ENCODE results near the gene TASP1.
"Not testable (repeated sequence)": the region's sequence is repeated elsewhere in the genome, so short reads cannot be mapped to it uniquely, and the experiment has no call there.

TASP1 gene

GRCh38 chr20:13644010-13644409 is 5.3 kb upstream of the TASP1 start:
- DNase-seq: no peak

- DNase-seq: no peak
Observed at GRCh38 chr20:13639150-13639497, 392 bp upstream of the TASP1 start.

- no peak for DNase-seq
Observed at GRCh38 chr20:13638162-13638495, 603 bp downstream of the TASP1 start.

GRCh38 chr20:13632431-13632830 is 6.3 kb downstream of the TASP1 start:
- DNase-seq: no peak

DNA sequence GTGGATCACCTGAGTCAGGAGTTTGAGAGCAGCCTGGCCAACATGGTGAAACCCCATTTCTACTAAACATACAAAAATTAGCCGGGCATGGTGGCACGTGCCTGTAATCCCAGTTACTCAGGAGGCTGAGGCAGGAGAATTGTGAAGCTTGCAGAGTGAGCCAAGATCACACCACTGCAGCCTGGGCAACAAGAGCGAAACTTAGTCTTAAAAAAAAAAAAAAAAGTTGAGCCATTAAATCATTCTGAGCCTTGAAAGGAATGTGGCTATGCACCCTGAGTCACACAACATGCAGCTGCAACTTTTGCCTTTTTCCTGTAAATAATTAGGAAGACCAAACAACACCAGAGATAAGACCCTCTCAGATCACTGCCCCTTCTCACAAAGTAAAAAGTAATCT is 11.2 kb downstream of the TASP1 start:
- DNase-seq: not testable (repeated sequence)

DNA sequence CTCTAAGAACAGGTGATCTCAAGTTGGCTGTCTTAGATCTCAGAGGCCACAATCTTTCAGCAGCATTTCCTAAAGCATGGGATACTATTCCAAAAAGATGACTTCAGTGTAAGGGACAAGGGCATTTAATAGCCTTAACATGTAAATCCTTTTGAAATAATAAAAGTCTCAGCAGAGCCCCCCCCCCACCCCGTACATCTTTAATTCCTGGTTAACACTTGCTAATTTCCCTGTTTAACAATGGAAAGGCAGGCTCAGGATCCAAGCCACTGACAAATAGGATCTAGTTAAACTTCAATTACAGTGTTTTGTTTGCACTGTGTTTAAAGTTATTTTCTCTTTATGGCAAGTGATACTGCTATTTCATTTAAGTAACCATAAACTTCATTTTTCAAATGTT is 12.0 kb downstream of the TASP1 start:
- DNase-seq: no peak

DNA sequence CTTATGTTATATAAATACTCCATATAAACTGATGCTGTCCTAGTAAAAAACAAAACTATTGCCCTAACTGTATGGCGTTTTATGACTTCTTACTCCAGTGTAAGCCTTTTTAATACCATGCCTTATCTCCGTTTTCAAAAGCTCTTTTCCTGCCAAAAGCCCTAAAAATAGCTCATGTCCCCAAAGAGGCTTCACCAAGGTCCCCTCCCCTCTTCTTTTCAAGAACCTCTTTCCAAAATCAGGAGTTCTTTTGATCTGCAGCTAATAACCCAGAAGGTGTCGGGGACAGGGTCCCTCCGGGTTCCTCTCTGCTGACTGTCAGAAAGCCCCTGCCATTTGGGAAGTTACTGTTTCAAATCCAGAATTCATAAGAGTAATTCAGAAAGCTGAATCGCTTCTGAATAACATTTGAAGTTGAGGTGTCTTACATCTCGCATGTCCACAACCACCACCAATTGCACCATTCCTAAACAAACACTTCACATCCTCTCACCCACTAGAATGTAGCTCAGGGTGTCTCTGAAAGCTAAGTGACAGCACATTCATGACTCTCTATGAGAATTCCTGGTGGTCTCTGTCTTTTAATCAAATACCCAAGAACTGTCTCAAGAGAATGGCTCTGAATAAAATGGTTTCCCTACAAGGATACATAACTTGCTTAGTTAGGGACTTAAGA is 13.3 kb downstream of the TASP1 start:
- no peak for DNase-seq

DNA sequence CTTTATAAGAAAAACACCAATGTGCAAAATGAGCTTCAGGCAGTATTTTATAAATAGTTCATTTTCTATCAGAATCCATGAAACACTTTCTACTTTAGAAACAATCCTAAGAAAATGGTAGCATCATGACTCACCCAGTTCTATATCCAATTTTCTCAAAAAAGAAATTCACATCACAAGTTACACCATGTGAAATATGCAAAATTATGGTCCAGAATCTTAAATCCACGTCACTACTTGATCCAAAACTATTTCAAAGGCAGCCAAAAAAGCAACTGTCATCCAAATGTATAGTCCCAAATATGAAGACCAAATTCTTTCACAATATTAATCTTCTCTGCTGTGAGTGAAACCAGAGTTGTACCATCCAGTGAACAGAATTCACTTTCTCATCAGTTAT is 19.3 kb downstream of the TASP1 start:
- DNase-seq: not testable (repeated sequence)

DNA sequence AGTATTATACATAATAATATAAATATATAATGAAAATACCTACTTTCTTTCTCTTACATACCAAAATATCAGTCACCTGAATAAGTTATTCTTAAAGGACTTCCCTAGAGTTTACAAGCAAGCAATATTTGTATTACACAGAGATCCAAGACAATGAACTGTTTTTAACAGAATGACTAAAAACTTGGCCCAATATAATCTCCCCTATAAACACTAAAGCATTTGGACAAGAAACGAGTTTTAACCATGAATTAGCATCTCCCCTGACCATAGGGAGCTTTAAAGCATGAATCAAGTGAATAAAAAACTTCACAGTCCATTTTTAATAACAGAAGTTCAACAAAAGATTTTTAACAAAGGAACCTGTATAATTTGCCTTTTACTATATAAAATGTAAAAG is 20.3 kb downstream of the TASP1 start:
- DNase-seq: not testable (repeated sequence)

DNA sequence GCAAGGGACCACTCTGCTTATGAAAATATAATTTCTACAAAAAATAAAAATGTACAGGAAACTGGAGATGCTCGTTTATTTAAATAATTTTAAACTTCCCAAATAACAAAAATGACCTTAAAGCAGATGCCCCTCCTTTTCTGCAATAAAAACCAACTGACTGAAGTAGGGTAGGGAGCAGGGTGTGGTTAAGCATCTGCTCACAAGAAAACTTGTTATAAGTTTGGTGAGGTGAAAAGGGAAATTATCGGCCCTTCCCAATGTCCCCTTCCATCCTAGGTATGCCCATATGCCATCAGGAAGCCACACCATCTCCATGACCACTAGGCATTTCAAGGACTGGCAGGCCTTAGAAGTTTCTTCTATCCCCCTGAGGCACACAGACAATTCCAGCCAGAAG is 21.1 kb downstream of the TASP1 start:
- DNase-seq: not testable (repeated sequence)

DNA sequence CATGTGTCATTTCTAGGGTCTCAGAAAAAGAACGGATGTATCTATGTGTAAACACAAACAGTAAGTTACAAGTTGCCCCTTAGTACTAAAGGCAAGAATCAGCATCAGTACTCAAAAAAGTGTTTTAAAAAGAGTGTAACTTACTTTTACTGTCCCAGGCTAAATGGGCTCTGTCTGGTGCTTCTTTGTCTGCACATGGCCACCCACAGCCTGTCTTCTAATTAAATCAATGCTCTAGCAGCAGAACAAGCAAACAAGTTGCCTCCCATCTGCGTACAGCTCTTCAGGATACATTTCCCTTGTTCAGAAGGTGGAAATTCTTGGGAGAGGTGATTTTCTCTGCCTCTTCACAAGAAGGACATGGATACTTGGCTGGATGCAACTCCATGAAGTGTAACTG is 22.0 kb downstream of the TASP1 start:
- not testable (repeated sequence) for DNase-seq

DNA sequence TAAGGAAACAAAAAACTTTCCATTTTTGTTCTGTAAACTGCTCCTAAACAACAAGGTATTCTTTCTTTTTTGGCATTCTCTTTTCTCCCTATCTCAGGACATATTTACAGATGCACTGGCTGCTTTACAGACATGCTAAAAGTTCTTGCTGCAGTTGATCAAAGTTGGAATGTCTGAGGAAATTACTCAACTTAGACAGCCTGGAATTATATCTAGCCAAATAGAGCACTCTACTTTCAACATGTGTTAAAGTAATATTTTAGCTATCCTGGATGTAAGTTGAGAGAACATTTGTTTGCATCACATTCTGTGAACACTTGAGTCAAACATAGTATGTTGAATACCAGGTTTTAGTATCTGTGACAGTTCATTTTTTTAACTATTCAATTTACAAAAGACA is 24.8 kb downstream of the TASP1 start:
- no peak for DNase-seq

DNA sequence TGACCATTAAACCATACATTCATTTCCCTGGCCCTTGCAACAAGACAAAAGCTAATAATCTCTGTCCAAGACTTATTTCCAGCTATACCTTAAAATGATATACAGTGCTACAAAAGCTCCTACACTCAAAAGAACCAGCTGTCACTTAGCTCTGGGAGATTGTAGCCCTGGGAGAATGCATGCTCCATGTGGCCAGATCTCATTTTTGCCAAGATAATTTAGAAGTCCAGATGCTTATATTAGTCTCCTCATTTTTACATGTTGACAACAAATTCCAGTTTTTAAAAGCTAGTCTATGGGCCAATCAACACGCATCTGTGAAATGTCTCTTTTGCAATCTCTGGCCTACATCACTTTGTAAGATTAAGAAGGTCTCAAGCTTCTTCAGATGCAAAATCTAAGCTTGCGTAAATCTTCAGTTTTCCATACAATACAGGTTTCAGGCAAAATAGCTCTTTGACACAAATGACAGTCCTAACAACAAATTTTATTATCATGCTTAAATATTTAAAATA is 27.1 kb downstream of the TASP1 start:
- no peak for DNase-seq

- DNase-seq: no peak
Observed at GRCh38 chr20:13610184-13610583, 28.5 kb downstream of the TASP1 start.

DNA sequence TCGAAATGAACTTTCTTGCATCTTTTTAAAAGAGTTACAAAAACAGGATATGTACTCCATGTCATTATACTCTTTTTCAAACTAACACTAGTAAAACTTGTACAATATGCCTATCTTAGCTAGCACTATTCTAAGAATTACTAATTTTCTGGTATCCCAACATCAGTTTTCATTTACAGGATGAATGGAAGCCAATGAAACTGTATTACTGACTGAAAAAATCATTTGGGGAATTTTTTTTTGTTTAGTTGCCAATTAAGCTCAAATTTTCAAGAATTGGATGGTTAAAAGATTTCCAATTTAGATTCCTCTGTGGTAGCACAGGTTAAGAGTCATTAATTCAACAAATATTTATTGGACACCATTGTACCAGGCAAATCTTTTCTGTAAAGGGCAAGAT is 30.7 kb downstream of the TASP1 start:
- DNase-seq: no peak

DNA sequence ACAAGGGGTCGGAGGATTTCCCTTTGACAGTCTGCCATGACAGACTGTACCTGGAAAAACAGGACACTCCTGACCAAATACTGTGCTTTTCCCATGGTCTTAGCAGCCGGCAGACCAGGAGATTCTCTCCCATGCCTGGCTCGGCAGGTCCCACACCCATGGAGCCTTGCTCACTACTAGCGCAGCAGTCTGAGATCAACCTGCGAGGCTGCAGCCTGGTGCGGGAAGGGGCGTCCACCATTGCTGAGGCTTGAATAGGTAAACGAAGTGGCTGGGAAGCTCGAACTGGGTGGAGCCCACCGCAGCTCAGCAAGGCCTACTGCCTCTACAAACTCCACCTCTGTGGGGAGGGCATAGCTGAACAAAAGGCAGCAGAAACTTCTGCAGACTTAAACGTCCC is 45.3 kb downstream of the TASP1 start:
- not testable (repeated sequence) for DNase-seq

DNA sequence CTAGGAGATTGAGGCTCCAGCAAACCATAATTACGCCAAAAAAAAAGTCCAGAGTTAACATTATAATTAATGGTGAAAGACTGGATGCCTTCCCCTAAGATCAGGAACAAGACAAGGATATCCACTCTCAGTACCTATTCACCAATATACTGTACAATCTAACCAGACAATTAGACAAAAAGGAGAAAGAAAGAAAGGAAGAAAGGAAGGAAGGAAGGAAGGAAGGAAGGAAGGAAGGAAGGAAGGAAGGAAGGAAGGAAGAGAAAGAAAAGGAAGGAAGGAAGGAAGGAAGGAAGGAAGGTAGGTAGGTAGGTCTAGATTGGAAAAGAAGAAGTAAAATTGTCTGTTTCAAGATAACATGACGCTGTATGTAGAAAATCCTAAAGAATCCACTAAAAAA is 50.7 kb downstream of the TASP1 start:
- no peak for DNase-seq

- DNase-seq: no peak
Observed at GRCh38 chr20:13587370-13587769, 51.4 kb downstream of the TASP1 start.

GRCh38 chr20:13586133-13586532 is 52.6 kb downstream of the TASP1 start:
- no peak for DNase-seq

GRCh38 chr20:13581451-13581850 is 57.3 kb downstream of the TASP1 start:
- DNase-seq: no peak

- no peak for DNase-seq
Observed at GRCh38 chr20:13580707-13581106, 58.0 kb downstream of the TASP1 start.

DNA sequence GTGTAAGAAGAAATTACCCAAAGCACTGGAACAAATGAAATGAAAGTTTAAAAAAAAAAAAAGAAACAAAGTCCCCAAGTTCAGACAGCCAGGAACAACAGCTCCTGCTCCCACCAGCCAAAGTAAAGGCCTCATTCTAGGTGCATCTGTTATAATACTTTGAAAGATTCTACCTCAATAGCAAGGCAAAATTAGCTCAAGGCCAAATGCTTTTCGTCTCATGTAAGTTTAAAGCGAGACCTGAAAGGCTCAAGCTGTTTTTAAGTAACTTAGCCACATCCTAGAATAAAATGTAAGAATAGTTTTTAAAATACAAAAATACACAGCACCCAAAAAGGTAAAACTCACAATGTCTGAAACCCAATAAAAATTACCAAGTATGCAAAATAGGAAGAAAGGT is 64.7 kb downstream of the TASP1 start:
- no peak for DNase-seq

- DNase-seq: no peak
Observed at GRCh38 chr20:13571662-13572061, 67.1 kb downstream of the TASP1 start.

- DNase-seq: no peak
Observed at GRCh38 chr20:13567663-13568062, 71.1 kb downstream of the TASP1 start.

DNA sequence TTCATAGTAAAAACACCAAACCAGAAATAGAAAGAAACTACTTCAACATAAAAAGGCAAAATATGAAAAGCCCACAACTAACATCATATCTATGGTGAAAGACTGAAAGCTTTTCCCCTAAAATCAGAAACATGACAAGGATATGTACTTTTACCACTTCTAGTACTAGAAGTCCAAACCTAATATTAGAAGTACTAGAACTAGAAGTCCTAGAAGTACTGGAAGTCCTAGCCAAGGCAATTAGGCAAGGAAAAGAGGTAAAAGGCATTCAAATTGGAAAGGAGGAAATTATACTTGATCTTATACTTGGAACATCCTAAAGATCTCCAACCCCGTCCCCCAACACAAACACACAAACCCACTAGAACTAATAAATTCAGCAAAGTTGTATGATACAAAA is 74.9 kb downstream of the TASP1 start:
- DNase-seq: no peak

DNA sequence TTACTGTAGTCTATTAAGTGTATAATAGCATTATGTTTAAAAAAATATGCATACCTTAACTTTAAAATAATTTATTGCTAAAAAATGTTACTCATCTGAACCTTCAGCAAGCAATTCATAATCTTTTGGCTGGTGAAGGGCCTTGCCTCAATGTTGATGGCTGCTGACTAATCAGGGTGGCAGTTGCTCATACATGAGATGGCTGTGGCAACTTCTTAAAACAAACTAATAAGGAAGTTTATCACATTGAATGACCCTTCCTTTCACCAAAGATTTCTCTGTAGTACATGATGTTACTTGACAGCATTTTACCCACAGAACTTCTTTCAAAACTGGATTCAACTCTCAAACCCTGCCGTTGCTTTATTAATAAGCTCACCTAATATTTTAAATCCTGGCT is 84.0 kb downstream of the TASP1 start:
- no peak for DNase-seq

Data from NCI-H2107 (cell line).